Measurements from ENCODE around the gene OGG1. TPM values are rescaled to one million over a fixed set of nuclear protein-coding genes. Genes with fewer than 3 reads are reported as not detected.

Gene OGG1
- total RNA-seq, 1 experiment from 2014 or later = 22.1 TPM

GRCh38 chr3:9780458-9780812, 30.7 kb downstream of the OGG1 start:
- Histone ChIP-seq H3K4me2 (ENCODE audit: low read depth, low read length, poor library complexity, severe bottlenecking) (peak overlapping the region; percentile 53), H3K79me2 (ENCODE audit: low read length) (no peaks in the 10 kb centered on the region), H3K9me3 (ENCODE audit: low read length) (no peaks in the 10 kb centered on the region), H4K20me1 (ENCODE audit: insufficient read depth, low read depth, low read length) (no peaks in the 10 kb centered on the region), H3K4me1 (ENCODE audit: low read length) (peaks cover 47% of the 10 kb centered on the region), H3K36me3 (ENCODE audit: insufficient read depth, low read length) (no peaks in the 10 kb centered on the region), H2AFZ (ENCODE audit: low read length) (no peak overlapping the region), H3K27me3 (ENCODE audit: low read length) (no peaks in the 10 kb centered on the region), H3K9me2 (replicated peaks; ENCODE audit: insufficient read depth, low read length) (no peaks in the 10 kb centered on the region), H3K4me3 (ENCODE audit: low read length) (peak overlapping the region; percentile 32; the same call in 1 of the 2 replicates), H3K27ac (ENCODE audit: low read length) (peak overlapping the region; percentile 90), H3K9ac (ENCODE audit: low read length) (peak overlapping the region; percentile 68)
- no peak for DNase-seq

DNA sequence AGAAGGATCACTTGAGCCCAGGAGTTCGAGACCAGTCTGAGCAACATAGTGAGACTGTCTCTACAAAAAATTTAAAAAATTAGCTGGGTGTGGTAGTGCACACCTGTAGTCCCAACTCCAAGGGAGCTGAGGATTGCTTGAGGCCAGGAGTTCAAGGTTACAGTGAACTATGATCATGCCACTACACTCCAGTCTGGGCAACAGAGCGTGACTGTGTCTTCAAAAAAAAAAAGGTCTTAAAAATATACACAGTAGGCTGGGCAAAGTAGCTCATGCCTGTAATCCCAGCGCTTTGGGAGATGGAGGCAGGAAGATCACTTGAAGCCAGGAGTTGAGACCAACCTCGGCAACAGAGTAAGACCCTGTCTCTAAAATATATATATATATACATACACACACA, 31.2 kb downstream of the OGG1 start:
- Histone ChIP-seq H4K20me1 (ENCODE audit: insufficient read depth, low read depth, low read length) (no peaks in the 10 kb centered on the region), H3K9me2 (replicated peaks; ENCODE audit: insufficient read depth, low read length) (no peaks in the 10 kb centered on the region), H3K27ac (ENCODE audit: low read length) (peak overlapping the region; percentile 90), H3K4me3 (ENCODE audit: low read length) (0 out of 2 replicates have a peak overlapping the region, but pooled peaks have one; percentile 32), H3K4me1 (ENCODE audit: low read length) (peaks cover 47% of the 10 kb centered on the region), H3K27me3 (ENCODE audit: low read length) (no peaks in the 10 kb centered on the region), H3K9me3 (ENCODE audit: low read length) (no peaks in the 10 kb centered on the region), H3K4me2 (ENCODE audit: low read depth, low read length, poor library complexity, severe bottlenecking) (peak overlapping the region; percentile 53), H3K9ac (ENCODE audit: low read length) (peak overlapping the region; percentile 68), H3K36me3 (ENCODE audit: insufficient read depth, low read length) (no peaks in the 10 kb centered on the region), H3K79me2 (ENCODE audit: low read length) (no peaks in the 10 kb centered on the region), H2AFZ (ENCODE audit: low read length) (no peak overlapping the region)
- no peak for DNase-seq

DNA sequence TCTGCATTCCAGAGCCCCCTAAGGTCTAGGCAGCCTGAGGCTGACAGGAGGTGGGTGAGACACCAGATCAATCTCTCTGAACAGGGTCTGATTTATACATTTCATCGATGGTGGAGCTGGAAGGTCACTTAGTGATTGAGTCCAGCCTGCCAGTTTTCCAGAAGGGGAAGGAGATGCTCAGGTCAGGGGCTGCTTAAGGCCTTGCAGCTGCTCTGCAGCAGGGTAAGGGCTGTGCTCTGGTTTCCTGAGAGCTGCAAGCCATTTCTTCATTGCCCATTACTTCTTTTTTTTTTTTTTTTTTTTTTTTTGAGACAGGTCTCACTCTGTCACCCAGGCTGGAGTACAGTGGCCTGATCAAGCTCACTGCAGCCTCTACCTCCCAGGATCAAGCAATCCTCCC, 31.8 kb downstream of the OGG1 start:
- Histone ChIP-seq H3K27ac (ENCODE audit: low read length) (peak overlapping the region; percentile 90), H3K9me3 (ENCODE audit: low read length) (no peaks in the 10 kb centered on the region), H2AFZ (ENCODE audit: low read length) (no peak overlapping the region), H3K9me2 (replicated peaks; ENCODE audit: insufficient read depth, low read length) (no peaks in the 10 kb centered on the region), H3K4me2 (ENCODE audit: low read depth, low read length, poor library complexity, severe bottlenecking) (peak overlapping the region; percentile 53), H3K4me3 (ENCODE audit: low read length) (no peak overlapping the region; the same call in 1 of the 2 replicates), H3K27me3 (ENCODE audit: low read length) (no peaks in the 10 kb centered on the region), H4K20me1 (ENCODE audit: insufficient read depth, low read depth, low read length) (no peaks in the 10 kb centered on the region), H3K4me1 (ENCODE audit: low read length) (peaks cover 47% of the 10 kb centered on the region), H3K79me2 (ENCODE audit: low read length) (no peaks in the 10 kb centered on the region), H3K36me3 (ENCODE audit: insufficient read depth, low read length) (peaks cover 5% of the 10 kb centered on the region; the same call in 1 of the 2 replicates), H3K9ac (ENCODE audit: low read length) (peak overlapping the region; percentile 68)
- DNase-seq = no peak

DNA sequence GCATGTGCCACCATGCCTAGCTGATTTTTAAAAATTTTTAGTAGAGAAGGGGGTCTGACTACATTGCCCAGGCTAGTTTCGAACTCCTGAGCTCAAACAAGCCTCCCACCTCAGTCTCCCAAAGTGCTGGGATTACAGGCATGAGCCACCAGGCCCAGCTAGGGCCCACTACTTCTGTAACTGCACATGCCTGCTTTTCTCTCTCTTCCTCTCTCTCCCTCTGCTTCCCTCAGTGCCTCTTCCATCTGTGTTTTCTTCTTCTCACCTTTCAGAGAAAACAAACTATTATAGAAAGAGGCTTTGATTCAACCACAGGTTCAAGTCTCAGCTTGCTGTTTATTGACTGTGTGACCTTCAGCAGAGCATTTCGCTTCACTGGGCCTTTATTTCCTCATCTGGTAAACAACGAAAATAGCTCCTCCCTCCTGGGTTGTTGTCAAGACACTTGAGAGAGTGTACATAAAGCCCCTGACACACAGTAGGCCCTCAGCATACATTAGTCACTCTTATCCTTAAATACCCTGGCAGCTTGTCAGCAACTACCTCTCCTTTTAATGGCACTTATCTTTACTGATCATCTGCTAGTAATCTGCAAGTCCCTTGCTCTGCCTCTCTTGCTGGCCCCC, 32.3 kb downstream of the OGG1 start:
- Histone ChIP-seq H3K9me3 (ENCODE audit: low read length) (no peaks in the 10 kb centered on the region), H4K20me1 (ENCODE audit: insufficient read depth, low read depth, low read length) (no peaks in the 10 kb centered on the region), H3K27ac (ENCODE audit: low read length) (peak overlapping the region; percentile 90), H2AFZ (ENCODE audit: low read length) (no peak overlapping the region), H3K36me3 (ENCODE audit: insufficient read depth, low read length) (peaks cover 7% of the 10 kb centered on the region; the same call in 1 of the 2 replicates), H3K9me2 (replicated peaks; ENCODE audit: insufficient read depth, low read length) (no peaks in the 10 kb centered on the region), H3K79me2 (ENCODE audit: low read length) (no peaks in the 10 kb centered on the region), H3K4me3 (ENCODE audit: low read length) (no peak overlapping the region), H3K4me2 (ENCODE audit: low read depth, low read length, poor library complexity, severe bottlenecking) (no peak overlapping the region), H3K27me3 (ENCODE audit: low read length) (no peaks in the 10 kb centered on the region), H3K9ac (ENCODE audit: low read length) (peak overlapping the region; percentile 68; the same call in 1 of the 2 replicates), H3K4me1 (ENCODE audit: low read length) (peaks cover 47% of the 10 kb centered on the region)
- DNase-seq = no peak

- Histone ChIP-seq H3K9me2 (replicated peaks; ENCODE audit: insufficient read depth, low read length) (no peaks in the 10 kb centered on the region), H3K79me2 (ENCODE audit: low read length) (no peaks in the 10 kb centered on the region), H3K36me3 (ENCODE audit: insufficient read depth, low read length) (peaks cover 12% of the 10 kb centered on the region; the same call in 1 of the 2 replicates), H3K27ac (ENCODE audit: low read length) (no peak overlapping the region), H3K4me2 (ENCODE audit: low read depth, low read length, poor library complexity, severe bottlenecking) (no peak overlapping the region), H3K9ac (ENCODE audit: low read length) (no peak overlapping the region), H4K20me1 (ENCODE audit: insufficient read depth, low read depth, low read length) (no peaks in the 10 kb centered on the region), H2AFZ (ENCODE audit: low read length) (no peak overlapping the region), H3K9me3 (ENCODE audit: low read length) (no peaks in the 10 kb centered on the region), H3K4me3 (ENCODE audit: low read length) (no peak overlapping the region), H3K4me1 (ENCODE audit: low read length) (peaks cover 44% of the 10 kb centered on the region), H3K27me3 (ENCODE audit: low read length) (no peaks in the 10 kb centered on the region)
- no peak for DNase-seq
These were observed 33.0 kb downstream of the OGG1 start for GRCh38 chr3:9782770-9783169.

- H4K20me1 ChIP-seq (ENCODE audit: insufficient read depth, low read depth, low read length) = no peaks in the 10 kb centered on the region
- H3K4me2 ChIP-seq (ENCODE audit: low read depth, low read length, poor library complexity, severe bottlenecking) = no peak overlapping the region
- no peaks in the 10 kb centered on the region for H3K9me2 ChIP-seq (replicated peaks; ENCODE audit: insufficient read depth, low read length)
- H3K79me2 ChIP-seq (ENCODE audit: low read length) = no peaks in the 10 kb centered on the region
- H2AFZ ChIP-seq (ENCODE audit: low read length) = no peak overlapping the region
- H3K27me3 ChIP-seq (ENCODE audit: low read length) = no peaks in the 10 kb centered on the region
- H3K36me3 ChIP-seq (ENCODE audit: insufficient read depth, low read length) = peaks cover 12% of the 10 kb centered on the region; the same call in 1 of the 2 replicates
- no peak overlapping the region for H3K9ac ChIP-seq (ENCODE audit: low read length)
- H3K27ac ChIP-seq (ENCODE audit: low read length) = no peak overlapping the region
- peaks cover 35% of the 10 kb centered on the region for H3K4me1 ChIP-seq (ENCODE audit: low read length)
- no peaks in the 10 kb centered on the region for H3K9me3 ChIP-seq (ENCODE audit: low read length)
- DNase-seq = no peak
- no peak overlapping the region for H3K4me3 ChIP-seq (ENCODE audit: low read length)
These were observed 34.2 kb downstream of the OGG1 start for GRCh38 chr3:9783954-9784353.

- no peaks in the 10 kb centered on the region for H4K20me1 ChIP-seq (ENCODE audit: insufficient read depth, low read depth, low read length)
- H3K36me3 ChIP-seq (ENCODE audit: insufficient read depth, low read length) = peaks cover 19% of the 10 kb centered on the region
- no peak overlapping the region for H3K9ac ChIP-seq (ENCODE audit: low read length)
- H3K4me2 ChIP-seq (ENCODE audit: low read depth, low read length, poor library complexity, severe bottlenecking) = no peak overlapping the region
- H3K4me1 ChIP-seq (ENCODE audit: low read length) = peaks cover 25% of the 10 kb centered on the region
- no peak for DNase-seq
- no peak overlapping the region for H2AFZ ChIP-seq (ENCODE audit: low read length)
- H3K9me2 ChIP-seq (replicated peaks; ENCODE audit: insufficient read depth, low read length) = no peaks in the 10 kb centered on the region
- no peak overlapping the region for H3K4me3 ChIP-seq (ENCODE audit: low read length)
- no peaks in the 10 kb centered on the region for H3K9me3 ChIP-seq (ENCODE audit: low read length)
- no peaks in the 10 kb centered on the region for H3K79me2 ChIP-seq (ENCODE audit: low read length)
- H3K27ac ChIP-seq (ENCODE audit: low read length) = no peak overlapping the region
- H3K27me3 ChIP-seq (ENCODE audit: low read length) = no peaks in the 10 kb centered on the region
These were observed 35.2 kb downstream of the OGG1 start for GRCh38 chr3:9784965-9785364.

GRCh38 chr3:9785602-9786001, 35.9 kb downstream of the OGG1 start:
- no peaks in the 10 kb centered on the region for H3K27me3 ChIP-seq (ENCODE audit: low read length)

More at GRCh38 chr3:9785602-9786001, 35.9 kb downstream of the OGG1 start:
- Histone ChIP-seq H3K27ac (ENCODE audit: low read length) (no peak overlapping the region), H3K9ac (ENCODE audit: low read length) (no peak overlapping the region), H3K4me2 (ENCODE audit: low read depth, low read length, poor library complexity, severe bottlenecking) (no peak overlapping the region), H3K79me2 (ENCODE audit: low read length) (peaks cover 4% of the 10 kb centered on the region; the same call in 1 of the 2 replicates), H3K9me2 (replicated peaks; ENCODE audit: insufficient read depth, low read length) (no peaks in the 10 kb centered on the region), H3K4me3 (ENCODE audit: low read length) (no peak overlapping the region), H2AFZ (ENCODE audit: low read length) (no peak overlapping the region), H3K4me1 (ENCODE audit: low read length) (peaks cover 19% of the 10 kb centered on the region), H4K20me1 (ENCODE audit: insufficient read depth, low read depth, low read length) (no peaks in the 10 kb centered on the region), H3K9me3 (ENCODE audit: low read length) (no peaks in the 10 kb centered on the region), H3K36me3 (ENCODE audit: insufficient read depth, low read length) (peaks cover 21% of the 10 kb centered on the region)
- DNase-seq = no peak
